NB4 (cell line): ENCODE results near the gene DSTN.

Experiments
- CTCF ChIP-seq: IDR thresholded peaks from one replicate; pipeline ENCODE4 v1.5.1; 2012; ENCODE audit warnings: low read depth, low read length
- MAX ChIP-seq: IDR thresholded peaks from 2 replicates; pipeline ENCODE4 v1.6.1; 2011; ENCODE audit warnings: low read depth, low read length
- MYC ChIP-seq: IDR thresholded peaks from 2 replicates; pipeline ENCODE4 v1.6.1; 2011; ENCODE audit warnings: low read depth, low read length
- POLR2A ChIP-seq: IDR thresholded peaks from 2 replicates; pipeline ENCODE4 v1.6.1; 2011; ENCODE audit warnings: mild to moderate bottlenecking; ENCODE audit not compliant: insufficient read length; ENCODE audit errors: extremely low read depth

GRCh38 chr20:17529586-17529985, 40.3 kb upstream of the DSTN start:
- TF ChIP-seq POLR2A (no peak), CTCF (no peak), MYC (no peak), MAX (no peak)
